Ishikawa (cell line): ENCODE data around the gene DNAJC2.

Source experiments
- CEBPB ChIP-seq: IDR thresholded peaks from 2 replicates; pipeline ENCODE4 v1.6.1; 2012
- CREB1 ChIP-seq: IDR thresholded peaks from 2 replicates; pipeline ENCODE4 v1.6.1; 2012; ENCODE audit warnings: low read depth
- EGR1 ChIP-seq: IDR thresholded peaks from 2 replicates; pipeline ENCODE4 v1.6.1; 2012
- EP300 ChIP-seq: IDR thresholded peaks from 2 replicates; pipeline ENCODE4 v1.6.1; 2012; ENCODE audit warnings: borderline replicate concordance
- FOXM1 ChIP-seq: IDR thresholded peaks from 2 replicates; pipeline ENCODE4 v1.6.1; 2012; ENCODE audit warnings: low read depth, borderline replicate concordance
- NFIC ChIP-seq: IDR thresholded peaks from 2 replicates; pipeline ENCODE4 v1.6.1; 2012
- RAD21 ChIP-seq: IDR thresholded peaks from 2 replicates; pipeline ENCODE4 v1.6.1; 2012; ENCODE audit warnings: low read depth
- TAF1 ChIP-seq: IDR thresholded peaks from 2 replicates; pipeline ENCODE4 v1.6.1; 2012; ENCODE audit warnings: low read depth, mild to moderate bottlenecking
- TCF12 ChIP-seq: IDR thresholded peaks from 2 replicates; pipeline ENCODE4 v1.6.1; 2012; ENCODE audit warnings: low read depth
- TEAD4 ChIP-seq: IDR thresholded peaks from 2 replicates; pipeline ENCODE4 v1.6.1; 2012
- YY1 ChIP-seq: IDR thresholded peaks from 2 replicates; pipeline ENCODE4 v1.6.1; 2012; ENCODE audit warnings: low read depth
- ZBTB7A ChIP-seq: IDR thresholded peaks from 2 replicates; pipeline ENCODE4 v1.6.1; 2012; ENCODE audit warnings: low read depth
- TF ChIP-seq, protein P1 (sequence below): IDR thresholded peaks from 2 replicates; pipeline ENCODE4 v1.6.1; 2012
- TF ChIP-seq, protein P2 (sequence below): IDR thresholded peaks from 2 replicates; pipeline ENCODE4 v1.6.1; 2012; ENCODE audit warnings: low read depth, mild to moderate bottlenecking
- TF ChIP-seq, protein P3 (sequence below): IDR thresholded peaks from 2 replicates; pipeline ENCODE4 v1.6.1; 2012

The DNAJC2 gene

DNA sequence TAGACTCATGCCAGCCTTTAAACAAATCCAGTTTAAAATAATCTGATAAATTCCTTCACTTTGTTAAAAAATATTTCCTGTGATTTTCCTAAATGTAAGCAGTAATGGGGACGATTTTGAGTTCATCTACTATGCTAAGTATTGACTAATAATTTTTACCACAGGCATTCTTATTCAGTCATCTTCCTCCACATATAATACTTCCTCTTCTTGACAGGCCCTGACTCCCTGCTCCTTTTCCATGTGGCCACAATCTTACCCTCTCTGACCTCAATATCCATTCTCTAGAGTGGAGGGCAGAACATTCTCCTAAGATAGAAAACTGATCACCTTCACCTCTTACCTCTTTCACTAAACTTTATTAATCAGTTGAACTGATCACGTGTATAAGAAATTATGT, 7.8 kb downstream of the DNAJC2 start:
- TF ChIP-seq TCF12: no peak
- TF ChIP-seq, protein P1, sequence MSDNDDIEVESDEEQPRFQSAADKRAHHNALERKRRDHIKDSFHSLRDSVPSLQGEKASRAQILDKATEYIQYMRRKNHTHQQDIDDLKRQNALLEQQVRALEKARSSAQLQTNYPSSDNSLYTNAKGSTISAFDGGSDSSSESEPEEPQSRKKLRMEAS: no peak

DNA sequence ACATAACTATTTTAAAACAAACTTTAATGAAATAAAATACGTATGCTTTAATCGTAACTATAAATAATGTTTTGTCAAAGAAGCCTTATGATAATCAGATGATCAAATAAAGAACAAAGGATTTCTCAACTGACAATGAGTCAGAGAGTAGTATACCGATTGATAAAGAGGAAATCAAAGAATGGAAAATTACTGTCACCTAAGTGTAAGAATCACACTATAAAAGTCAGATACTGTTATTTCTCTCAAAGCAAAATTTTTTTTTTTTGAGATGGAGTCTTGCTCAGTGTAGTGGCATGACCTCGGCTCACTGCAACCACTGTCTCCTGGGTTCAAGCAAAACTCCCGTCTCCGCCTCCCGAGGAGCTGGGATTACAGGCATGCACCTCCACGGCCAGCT, 18.8 kb downstream of the DNAJC2 start:
- TF ChIP-seq, protein P1: no peak
- TF ChIP-seq CEBPB (no peak), EGR1 (no peak)
- TF ChIP-seq, protein P2, sequence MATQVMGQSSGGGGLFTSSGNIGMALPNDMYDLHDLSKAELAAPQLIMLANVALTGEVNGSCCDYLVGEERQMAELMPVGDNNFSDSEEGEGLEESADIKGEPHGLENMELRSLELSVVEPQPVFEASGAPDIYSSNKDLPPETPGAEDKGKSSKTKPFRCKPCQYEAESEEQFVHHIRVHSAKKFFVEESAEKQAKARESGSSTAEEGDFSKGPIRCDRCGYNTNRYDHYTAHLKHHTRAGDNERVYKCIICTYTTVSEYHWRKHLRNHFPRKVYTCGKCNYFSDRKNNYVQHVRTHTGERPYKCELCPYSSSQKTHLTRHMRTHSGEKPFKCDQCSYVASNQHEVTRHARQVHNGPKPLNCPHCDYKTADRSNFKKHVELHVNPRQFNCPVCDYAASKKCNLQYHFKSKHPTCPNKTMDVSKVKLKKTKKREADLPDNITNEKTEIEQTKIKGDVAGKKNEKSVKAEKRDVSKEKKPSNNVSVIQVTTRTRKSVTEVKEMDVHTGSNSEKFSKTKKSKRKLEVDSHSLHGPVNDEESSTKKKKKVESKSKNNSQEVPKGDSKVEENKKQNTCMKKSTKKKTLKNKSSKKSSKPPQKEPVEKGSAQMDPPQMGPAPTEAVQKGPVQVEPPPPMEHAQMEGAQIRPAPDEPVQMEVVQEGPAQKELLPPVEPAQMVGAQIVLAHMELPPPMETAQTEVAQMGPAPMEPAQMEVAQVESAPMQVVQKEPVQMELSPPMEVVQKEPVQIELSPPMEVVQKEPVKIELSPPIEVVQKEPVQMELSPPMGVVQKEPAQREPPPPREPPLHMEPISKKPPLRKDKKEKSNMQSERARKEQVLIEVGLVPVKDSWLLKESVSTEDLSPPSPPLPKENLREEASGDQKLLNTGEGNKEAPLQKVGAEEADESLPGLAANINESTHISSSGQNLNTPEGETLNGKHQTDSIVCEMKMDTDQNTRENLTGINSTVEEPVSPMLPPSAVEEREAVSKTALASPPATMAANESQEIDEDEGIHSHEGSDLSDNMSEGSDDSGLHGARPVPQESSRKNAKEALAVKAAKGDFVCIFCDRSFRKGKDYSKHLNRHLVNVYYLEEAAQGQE: no peak

DNA sequence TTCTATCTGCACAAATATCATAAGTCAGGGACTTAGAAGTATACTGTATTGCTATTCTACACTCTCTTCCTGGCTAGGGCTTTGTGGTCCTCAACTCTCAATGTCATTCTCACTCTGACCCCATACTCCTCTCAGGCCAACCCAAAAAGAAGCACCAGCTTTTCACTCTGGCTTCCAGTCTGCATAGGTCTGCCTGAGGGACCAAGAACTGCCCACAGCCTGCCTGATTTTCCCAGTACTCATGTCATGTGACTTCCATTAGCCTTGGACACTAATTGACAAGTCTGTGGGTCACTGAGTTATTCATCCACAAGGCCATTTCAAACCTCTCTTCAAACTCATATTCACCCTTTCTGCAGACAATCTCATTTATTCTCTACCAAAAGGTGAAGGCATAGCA, 27.6 kb downstream of the DNAJC2 start:
- TF ChIP-seq EP300 (no peak), NFIC (no peak), RAD21 (no peak), CREB1 (no peak), TEAD4 (no peak), YY1 (no peak), TAF1 (no peak), FOXM1 (no peak), CEBPB (no peak)
- TF ChIP-seq, protein P1: no peak
- TF ChIP-seq, protein P2: no peak

DNA sequence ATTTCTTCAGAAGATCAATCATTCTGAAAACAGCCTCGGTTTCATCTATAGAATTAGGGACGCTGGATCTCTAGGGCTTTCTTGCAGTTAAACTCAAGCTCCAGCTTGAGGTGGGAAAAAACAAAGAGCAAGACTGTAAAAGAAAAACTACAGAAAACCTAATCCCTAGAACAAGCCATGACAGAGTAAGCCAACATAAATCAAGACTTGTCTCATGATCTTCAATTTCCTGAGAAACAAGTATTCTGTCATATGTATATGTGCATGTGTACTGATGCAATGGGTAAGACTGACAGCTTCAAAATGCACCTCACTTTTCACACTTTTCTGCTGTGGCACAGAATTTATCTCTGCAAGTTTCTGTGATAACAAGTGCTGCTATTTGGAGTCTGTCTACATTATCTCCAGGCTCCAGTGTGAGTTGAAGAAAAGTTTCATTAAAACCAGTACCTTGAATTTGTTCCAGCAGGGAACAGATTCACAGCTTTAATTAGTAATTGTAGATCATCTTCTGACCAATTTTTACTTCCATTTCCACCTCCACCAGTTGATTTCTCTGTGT, 28.1 kb downstream of the DNAJC2 start:
- TF ChIP-seq NFIC (no peak), YY1 (no peak), TAF1 (no peak), FOXM1 (no peak), TCF12 (no peak), TEAD4 (no peak), CREB1 (no peak), RAD21 (no peak), ZBTB7A (no peak)
- TF ChIP-seq, protein P2: no peak
- TF ChIP-seq, protein P3, sequence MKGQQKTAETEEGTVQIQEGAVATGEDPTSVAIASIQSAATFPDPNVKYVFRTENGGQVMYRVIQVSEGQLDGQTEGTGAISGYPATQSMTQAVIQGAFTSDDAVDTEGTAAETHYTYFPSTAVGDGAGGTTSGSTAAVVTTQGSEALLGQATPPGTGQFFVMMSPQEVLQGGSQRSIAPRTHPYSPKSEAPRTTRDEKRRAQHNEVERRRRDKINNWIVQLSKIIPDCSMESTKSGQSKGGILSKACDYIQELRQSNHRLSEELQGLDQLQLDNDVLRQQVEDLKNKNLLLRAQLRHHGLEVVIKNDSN: no peak
- TF ChIP-seq, protein P1: no peak

DNA sequence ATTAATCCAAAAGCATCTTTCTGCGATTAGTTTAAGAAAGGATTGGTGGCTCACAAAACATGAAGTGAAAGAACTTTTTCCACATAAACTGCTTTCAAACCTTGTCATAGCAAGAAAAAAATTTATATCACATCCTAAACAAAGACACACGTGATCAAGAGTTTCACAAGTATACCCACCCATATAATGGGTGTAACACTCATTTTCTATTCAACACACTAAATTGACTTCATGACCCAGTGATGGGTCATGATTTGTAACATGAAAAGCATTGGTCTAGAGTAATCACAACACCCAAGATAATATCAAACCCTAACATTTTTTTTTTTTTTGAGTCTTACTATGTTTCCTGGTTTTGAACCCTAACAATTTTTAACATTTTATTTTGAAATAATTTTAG, 29.7 kb downstream of the DNAJC2 start:
- no peak for TF ChIP-seq TCF12
- TF ChIP-seq YY1: no peak
- no peak for TF ChIP-seq TEAD4
- TF ChIP-seq, protein P2: no peak
- TF ChIP-seq, protein P1: no peak
- no peak for TF ChIP-seq ZBTB7A
- no peak for TF ChIP-seq CREB1
- TF ChIP-seq EP300: no peak
- no peak for TF ChIP-seq CEBPB
- no peak for TF ChIP-seq RAD21
- TF ChIP-seq NFIC: no peak
- TF ChIP-seq, protein P3: no peak
- no peak for TF ChIP-seq FOXM1
- TF ChIP-seq TAF1: no peak
